Measurements from ENCODE around the gene MTUS2. TPM values are rescaled to one million over a fixed set of nuclear protein-coding genes. Genes with fewer than 3 reads are reported as not detected.

Gene MTUS2
- total and polyA plus RNA-seq, 2 of the 8 experiments (the other 6 are each of a cell fraction or from before 2014, with no cell fraction given), result 0.18 to 0.80 TPM

DNA sequence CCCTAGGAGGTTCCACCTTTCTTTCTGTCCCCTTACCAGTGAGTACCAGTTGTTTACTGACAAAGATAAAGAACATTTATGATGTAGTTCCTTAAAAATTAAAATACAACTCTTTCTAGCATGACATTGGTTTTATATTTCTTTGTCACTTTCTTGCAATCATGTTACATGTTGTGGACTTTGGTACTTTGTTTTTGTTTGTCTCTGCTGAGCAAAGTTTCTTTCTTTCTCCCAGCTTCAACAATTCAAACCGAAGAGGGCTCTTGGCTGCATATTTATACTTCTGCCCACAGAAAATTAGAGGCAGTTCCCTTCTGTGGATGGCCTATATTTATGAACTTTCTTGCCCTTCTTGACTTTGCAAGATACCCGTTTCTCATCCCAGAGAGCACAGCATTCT lies 201.2 kb downstream of the MTUS2 start (continued):
- TF ChIP-seq CHD7 (IDR thresholded peaks at IDR 0.05; ENCODE audit: insufficient replicate concordance, low read length), result no peak
- no peak for TF ChIP-seq ZNF274 (IDR thresholded peaks at IDR 0.05; ENCODE audit: borderline replicate concordance, extremely low read depth, low read length)
- TF ChIP-seq GTF2F1 (IDR thresholded peaks at IDR 0.05; ENCODE audit: borderline replicate concordance, low read depth, low read length), result no peak
- no peak for TF ChIP-seq KDM5A (IDR thresholded peaks at IDR 0.05; ENCODE audit: low read length)
- TF ChIP-seq SIX5 (IDR thresholded peaks at IDR 0.05; ENCODE audit: low read depth, low read length), result no peak
- TF ChIP-seq JUND (IDR thresholded peaks at IDR 0.05; ENCODE audit: low read length), result no peak
- no peak for TF ChIP-seq POLR2AphosphoS5 (IDR thresholded peaks at IDR 0.05; ENCODE audit: low read depth, low read length)
- TF ChIP-seq MAFK (IDR thresholded peaks at IDR 0.05; ENCODE audit: low read depth, low read length), result no peak
- TF ChIP-seq SIRT6 (IDR thresholded peaks at IDR 0.05; ENCODE audit: low read length), result no peak
- TF ChIP-seq, protein P1, sequence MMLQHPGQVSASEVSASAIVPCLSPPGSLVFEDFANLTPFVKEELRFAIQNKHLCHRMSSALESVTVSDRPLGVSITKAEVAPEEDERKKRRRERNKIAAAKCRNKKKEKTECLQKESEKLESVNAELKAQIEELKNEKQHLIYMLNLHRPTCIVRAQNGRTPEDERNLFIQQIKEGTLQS (IDR thresholded peaks at IDR 0.05; ENCODE audit: insufficient read depth, low read depth, low read length), result no peak
- TF ChIP-seq GABPA (IDR thresholded peaks at IDR 0.05; ENCODE audit: borderline replicate concordance, insufficient read depth, low read length), result no peak
- no peak for TF ChIP-seq KDM1A (IDR thresholded peaks at IDR 0.05; ENCODE audit: borderline replicate concordance, low read length)
- no peak for TF ChIP-seq SP4 (IDR thresholded peaks at IDR 0.05; ENCODE audit: low read length)
